OCI-LY7 (cell line): ENCODE data around the gene MERTK.

Source experiments
- CTCF ChIP-seq: fragments of 200-600 bp; sonication (generic); conservative IDR thresholded peaks from 2 replicates; pipeline ENCODE4 v1.5.1; 2014; ENCODE audit warnings: mild to moderate bottlenecking, antibody characterized with exemption, low read length, moderate library complexity, mixed read lengths
- EZH2phosphoT487 ChIP-seq: fragments of 200-600 bp; sonication (generic); IDR thresholded peaks from 2 replicates; pipeline ENCODE4 v1.6.1; 2018; ENCODE audit warnings: low read depth, borderline replicate concordance, mild to moderate bottlenecking, mixed run types, antibody characterized with exemption, low read length, moderate library complexity, mixed read lengths

- TF ChIP-seq CTCF (no peak), EZH2phosphoT487 (no peak)
Measured at GRCh38 chr2:112021781-112022231, 123.4 kb downstream of the MERTK start.
